RCC 7860 (cell line): ENCODE results near the gene PLA2G12A.
"Not testable (repeated sequence)": the region's sequence is repeated elsewhere in the genome, so short reads cannot be mapped to it uniquely, and the experiment has no call there.

Experiments used
- DNase-seq: peaks from one replicate; pipeline ENCODE4 v3.0.0-alpha.2; 2015; ENCODE audit warnings: low spot score
- FAIRE-seq: peaks from 2 replicates; lab custom pipeline; 2012; peaks lifted over from hg19 to GRCh38; lab: Jason Lieb, UNC

The PLA2G12A gene

DNA sequence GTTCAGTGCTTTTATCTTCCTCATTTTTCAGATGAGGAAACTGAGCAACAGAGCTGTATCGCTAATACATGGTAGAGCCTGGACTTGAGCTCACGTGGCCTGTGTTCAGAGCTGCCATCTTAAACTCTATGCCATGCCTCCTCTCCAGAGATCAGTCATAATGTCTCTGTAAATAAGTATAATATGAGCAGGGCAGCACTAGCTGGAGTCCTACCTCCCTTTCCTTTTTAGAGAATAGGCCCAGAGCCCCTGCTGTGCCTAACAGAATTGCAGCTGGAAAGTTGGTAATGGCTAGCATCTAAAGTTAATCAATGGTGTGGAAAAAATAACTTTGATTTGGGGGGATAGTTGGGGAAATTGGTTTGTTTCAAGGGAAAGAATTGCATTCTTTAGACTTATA, 47.0 kb downstream of the PLA2G12A start:
- FAIRE-seq (no peak), DNase-seq (no peak)

DNA sequence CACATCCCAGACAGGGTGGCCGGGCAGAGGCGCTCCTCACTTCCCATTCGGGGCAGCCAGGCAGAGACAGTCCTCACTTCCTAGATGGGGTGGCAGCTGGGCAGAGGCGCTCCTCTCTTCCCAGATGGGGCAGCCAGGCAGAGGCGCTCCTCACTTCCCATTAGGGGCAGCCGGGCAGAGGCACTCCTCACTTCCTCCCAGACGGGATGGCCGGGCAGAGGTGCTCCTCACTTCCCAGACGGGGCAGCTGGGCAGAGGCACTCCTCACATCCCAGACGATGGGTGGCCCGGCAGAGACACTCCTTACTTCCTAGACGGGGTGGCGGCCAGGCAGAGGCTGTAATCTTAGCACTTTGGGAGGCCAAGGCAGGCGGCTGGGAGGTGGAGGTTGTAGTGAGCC, 50.9 kb downstream of the PLA2G12A start:
- not testable (repeated sequence) for FAIRE-seq, DNase-seq

DNA sequence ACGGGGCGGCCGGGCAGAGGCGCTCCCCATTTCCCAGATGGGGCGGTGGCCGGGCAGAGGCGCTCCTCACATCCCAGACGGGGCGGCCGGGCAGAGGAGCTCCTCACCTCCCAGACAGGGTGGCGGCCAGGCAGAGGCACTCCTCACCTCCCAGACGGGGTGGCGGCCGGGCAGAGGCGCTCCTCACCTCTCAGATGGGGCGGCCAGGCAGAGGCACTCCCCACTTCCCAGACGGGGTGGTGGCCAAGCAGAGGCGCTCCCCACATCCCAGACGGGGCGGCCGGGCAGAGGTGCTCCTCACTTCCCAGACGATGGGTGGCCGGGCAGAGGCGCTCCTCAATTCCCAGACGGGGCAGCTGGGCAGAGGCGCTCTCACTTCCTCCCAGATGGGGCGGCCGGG, 51.4 kb downstream of the PLA2G12A start:
- not testable (repeated sequence) for FAIRE-seq, DNase-seq

DNA sequence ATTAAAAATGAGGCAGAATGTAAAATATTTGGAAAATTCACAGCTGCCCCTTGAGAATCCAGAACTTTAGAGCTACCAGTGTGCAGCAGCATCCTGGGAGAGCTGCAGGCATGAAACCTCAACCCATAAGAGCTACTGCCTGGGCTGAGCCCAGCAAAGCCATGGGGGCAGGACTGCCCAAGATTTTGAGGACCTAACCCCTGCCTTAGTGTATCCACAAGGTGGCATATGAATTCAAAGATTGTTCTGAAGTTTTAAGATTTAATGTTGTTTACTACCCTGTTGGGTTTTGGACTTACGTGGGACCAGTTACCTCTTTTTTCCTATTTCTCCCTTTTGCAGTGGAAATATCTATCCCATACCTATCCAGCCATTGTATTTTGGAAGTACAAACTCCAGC, 53.0 kb downstream of the PLA2G12A start:
- FAIRE-seq = no peak

DNA sequence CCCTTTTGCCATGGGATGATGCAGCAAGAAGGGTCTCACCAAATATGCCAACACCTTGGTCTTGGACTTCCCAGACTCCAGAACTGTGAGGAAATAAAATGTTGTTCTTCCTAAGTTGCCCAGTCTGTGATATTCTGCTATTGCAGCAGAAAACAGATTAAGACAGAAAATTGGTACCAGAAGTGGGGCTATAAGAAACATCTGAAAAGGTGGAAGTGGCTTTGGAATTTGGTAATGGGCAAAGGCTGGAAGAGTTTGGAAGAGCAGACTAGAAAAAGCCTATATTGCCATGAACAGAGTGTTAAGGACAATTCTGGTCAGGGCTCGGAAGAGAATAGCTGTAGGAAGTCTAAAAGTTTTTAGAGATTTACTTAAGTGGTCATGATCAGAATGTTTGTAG, 54.0 kb downstream of the PLA2G12A start:
- DNase-seq = no peak
- no peak for FAIRE-seq

More for the DNA sequence above, 53.0 kb downstream of the PLA2G12A start:
- DNase-seq = no peak

DNA sequence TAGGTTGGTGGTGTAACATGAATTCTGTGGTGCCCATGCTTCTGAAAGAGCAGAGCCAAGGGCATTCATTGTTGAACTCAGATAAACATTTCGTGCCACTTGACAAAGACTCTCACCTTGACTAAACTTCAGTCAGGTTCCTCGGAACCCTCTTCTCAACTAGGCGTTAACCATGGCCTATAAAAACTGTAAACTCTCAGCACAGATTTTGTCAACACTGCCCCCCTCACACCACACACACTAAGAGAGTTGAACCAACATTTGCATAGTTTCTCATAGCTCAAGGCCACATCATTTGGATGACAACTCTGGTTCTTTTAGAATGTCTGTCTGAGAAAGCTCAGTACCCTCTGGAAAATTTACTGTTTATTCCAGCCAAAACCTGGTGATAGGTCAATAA, 54.7 kb downstream of the PLA2G12A start:
- DNase-seq (no peak), FAIRE-seq (no peak)

DNA sequence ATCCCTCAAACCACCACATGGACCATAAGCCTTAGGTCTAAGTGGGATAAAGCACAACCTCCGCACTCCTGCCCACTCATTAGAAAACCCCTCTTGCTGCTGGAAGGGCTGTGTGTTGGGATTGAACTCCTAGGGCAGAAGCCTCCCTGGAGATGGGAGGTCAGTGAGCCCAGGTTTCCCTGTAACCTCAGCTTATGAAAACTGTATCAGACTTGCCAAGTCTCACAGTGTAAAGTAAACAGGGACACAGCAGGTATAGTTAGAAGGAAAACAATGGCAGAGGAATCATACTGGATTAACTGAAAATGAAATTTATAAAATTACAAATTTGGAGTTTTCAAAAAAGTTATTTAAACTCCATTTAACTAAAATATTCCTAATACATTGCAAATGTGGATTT, 56.6 kb downstream of the PLA2G12A start:
- DNase-seq = no peak
- no peak for FAIRE-seq

DNA sequence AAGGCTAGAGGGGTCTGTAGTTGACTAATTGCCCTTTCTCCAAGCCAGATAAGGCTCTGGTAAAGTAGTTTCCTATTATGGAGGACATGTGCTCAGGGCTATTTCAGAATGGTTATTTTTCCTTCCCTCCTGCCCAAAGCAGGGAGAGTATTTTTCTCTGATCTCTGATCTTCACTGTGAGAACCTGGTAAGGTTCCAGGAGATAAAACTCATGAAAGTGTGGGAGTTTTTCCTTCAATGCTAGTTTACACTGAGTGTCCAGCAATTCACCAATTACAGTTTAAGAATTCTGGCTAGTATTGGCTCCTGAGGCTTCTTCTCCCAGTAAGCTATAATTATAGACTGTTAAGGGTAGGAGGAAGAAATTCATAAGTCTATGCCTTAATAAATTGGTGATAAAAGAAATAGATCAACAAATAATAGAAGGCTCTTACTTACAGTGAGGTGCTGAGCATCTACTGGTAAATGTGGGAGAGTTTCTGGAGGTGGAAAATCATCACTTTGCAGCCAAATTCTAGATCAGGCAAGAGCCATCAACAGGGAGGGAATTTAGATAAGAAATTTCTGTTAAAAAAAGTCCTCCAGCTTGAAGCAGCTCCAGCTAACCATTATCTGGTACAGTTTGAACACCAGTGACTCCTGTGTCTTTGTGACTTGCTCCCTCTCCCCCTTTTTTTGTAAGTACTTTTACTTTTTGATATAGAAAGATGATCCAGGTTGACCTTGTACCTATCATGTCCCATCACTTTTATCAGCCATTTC, 57.5 kb downstream of the PLA2G12A start:
- FAIRE-seq (no peak), DNase-seq (no peak)

DNA sequence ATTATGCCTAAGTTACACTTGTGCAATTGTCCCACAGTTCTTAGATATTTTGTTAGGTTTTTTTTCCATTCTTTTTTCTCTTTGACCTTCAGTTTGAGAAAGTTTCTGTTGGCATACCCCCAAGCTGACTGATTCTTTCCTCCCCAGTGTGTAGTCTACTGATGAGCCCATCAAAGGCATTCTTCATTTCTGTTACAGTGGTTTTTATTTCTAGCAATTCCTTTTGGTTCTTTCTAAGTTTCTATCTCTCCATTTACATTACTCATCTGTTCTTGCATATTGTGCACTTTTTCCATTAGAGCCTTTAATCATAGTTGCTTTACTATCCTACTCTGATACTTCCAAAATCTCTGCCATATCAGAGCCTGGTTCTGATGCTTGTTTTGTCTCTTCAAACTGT, 58.5 kb downstream of the PLA2G12A start:
- no peak for DNase-seq
- no peak for FAIRE-seq

DNA sequence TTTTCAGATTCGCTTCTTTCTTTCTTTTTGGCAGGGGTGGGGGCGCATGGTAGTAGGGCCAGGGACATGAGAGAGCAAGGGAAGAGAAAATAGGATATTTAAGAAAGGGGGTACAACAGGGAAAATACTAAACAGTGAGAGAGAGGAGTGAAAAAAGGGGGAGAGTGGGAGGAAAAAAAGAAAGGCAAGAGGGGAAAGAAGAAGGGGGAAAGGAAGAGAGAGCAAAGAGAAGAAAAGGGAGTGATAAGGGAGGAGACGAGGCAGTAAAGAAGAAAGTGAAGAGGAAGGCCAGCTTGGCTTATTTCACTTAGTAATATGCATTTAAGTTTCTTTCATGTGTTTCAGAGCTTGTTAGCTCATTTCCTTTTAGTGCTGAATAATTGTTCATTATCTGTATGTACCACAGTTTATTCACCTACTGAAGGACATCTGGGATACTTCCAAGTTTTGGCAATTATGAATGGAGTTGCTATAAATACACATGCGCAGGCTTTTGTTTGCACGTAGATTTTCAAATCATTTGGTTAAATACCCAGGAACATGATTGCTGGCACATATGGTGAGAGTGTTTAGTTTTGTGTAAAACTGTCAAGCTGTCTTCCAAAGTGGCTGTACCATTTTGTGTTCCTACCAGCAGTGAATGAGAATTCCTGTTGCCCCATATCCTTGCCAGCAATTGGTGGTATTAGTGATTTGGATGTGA, 63.9 kb downstream of the PLA2G12A start:
- FAIRE-seq (no peak), DNase-seq (no peak)

DNA sequence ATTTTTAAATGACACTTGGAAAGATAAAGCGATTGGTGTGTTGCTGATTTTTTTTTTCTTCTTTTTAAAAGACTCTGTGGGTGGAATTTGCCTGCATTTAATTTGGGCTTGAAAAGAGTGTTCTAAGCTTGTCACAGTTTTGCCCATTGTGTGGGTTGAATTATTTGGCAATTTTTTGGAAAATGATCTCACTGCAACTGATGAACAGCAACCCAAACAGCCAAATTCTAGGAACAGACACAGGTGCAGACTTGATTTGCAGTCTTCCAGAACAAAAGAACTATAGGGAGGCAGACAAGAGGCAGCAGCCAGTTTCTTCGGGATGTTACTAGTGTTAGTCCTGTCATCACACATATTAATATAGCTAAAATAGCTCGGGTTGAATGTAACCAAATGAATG, 67.1 kb downstream of the PLA2G12A start:
- no peak for DNase-seq
- FAIRE-seq = no peak

DNA sequence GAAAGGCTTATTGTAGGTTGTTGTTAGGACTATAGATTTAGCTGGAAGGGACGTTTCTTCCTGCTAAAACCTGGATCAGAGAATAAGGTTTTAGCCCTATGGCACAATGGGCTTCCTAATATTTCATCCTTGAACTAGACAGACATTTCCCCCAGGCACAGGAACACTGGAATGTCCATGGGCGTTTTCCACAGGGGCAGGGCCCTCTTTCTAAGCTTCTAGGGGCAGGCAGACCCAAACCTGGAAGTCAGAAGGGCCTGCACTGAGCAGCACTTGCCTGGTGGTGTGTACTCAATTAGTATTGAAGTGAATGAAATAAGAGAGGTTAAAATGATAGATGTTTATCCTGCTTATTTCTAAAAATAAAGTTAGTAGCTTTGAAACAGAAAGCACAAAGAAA, 67.8 kb downstream of the PLA2G12A start:
- no peak for DNase-seq
- FAIRE-seq = no peak
